Fibroblast of the aortic adventitia (primary cell): ENCODE measurements around the gene C6orf62. TPM values are rescaled to one million over a fixed set of nuclear protein-coding genes. Genes with fewer than 3 reads are reported as not detected.
"Not testable (repeated sequence)": the region's sequence is repeated elsewhere in the genome, so short reads cannot be mapped to it uniquely, and the experiment has no call there.

Experiments
- DNase-seq: peaks from one replicate; pipeline ENCODE4 v3.0.0-alpha.2; 2010; ENCODE audit warnings: low read depth
- H3K4me3 ChIP-seq: 2 replicates; pipeline ENCODE4 v1.5.1; 2011; ENCODE audit warnings: low read depth, mild to moderate bottlenecking, control low read depth, low read length, moderate library complexity
- CTCF ChIP-seq: IDR thresholded peaks from 2 replicates; pipeline ENCODE4 v1.5.1; 2011; ENCODE audit warnings: mild to moderate bottlenecking, low read length, control low read depth, inconsistent platforms; ENCODE audit not compliant: insufficient read depth
- total RNA-seq: library from RNA; depleted of rRNA; stranded (reverse); fragments of >200 nt; gene quantifications from 2 replicates; pipeline ENCODE4 v1.2.3, GENCODE V29; 2012; ENCODE audit warnings: low replicate concordance

C6orf62 gene
- total RNA-seq, 1 donor = 121 TPM

- no peak for TF ChIP-seq CTCF
- no peak for DNase-seq
- H3K4me3 ChIP-seq = no peak overlapping the region
Observed at GRCh38 chr6:24761193-24761835, 42.4 kb upstream of the C6orf62 start.

- no peak overlapping the region for H3K4me3 ChIP-seq
- DNase-seq = no peak
- TF ChIP-seq CTCF = no peak
Observed at GRCh38 chr6:24760210-24760609, 41.3 kb upstream of the C6orf62 start.

- H3K4me3 ChIP-seq = no peak overlapping the region
- DNase-seq = no peak
- TF ChIP-seq CTCF = no peak
Observed at GRCh38 chr6:24759718-24760117, 40.8 kb upstream of the C6orf62 start.

- TF ChIP-seq CTCF = no peak
- DNase-seq = no peak
- H3K4me3 ChIP-seq = no peak overlapping the region
Observed at GRCh38 chr6:24757611-24758010, 38.7 kb upstream of the C6orf62 start.

GRCh38 chr6:24755279-24755678 lies 36.3 kb upstream of the C6orf62 start:
- DNase-seq = no peak
- H3K4me3 ChIP-seq = no peak overlapping the region
- TF ChIP-seq CTCF = no peak

- not testable (repeated sequence) for DNase-seq, H3K4me3 ChIP-seq
Observed at GRCh38 chr6:24754378-24754777, 35.4 kb upstream of the C6orf62 start.

GRCh38 chr6:24753545-24753944 lies 34.6 kb upstream of the C6orf62 start:
- H3K4me3 ChIP-seq = no peak overlapping the region
- DNase-seq = no peak
- TF ChIP-seq CTCF = no peak
